AG08396 (cell line): ENCODE measurements around the gene PICALM.

Experiments
- DNase-seq: peaks from one replicate; pipeline ENCODE4 v3.0.0; 2012; ENCODE audit warnings: low spot score, mixed read lengths

PICALM gene

DNA sequence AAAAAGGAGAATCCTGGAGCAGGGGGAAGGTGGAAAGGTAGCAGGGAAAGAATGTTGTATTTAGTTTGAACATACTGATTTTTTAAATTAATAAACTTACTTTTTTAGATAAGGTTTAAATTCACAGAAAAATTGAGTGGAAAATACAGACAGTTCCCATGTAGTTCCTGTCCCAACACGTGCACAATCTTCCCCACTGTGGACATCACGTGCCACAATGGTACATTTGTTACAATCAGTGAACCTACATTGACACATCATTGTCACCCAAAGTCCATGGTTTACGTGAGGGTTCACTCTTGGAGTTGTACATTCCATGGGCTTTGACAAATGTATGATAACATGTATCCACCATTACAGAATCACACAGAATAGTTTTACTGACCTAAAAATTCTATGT is 10.5 kb upstream of the PICALM start:
- no peak for DNase-seq

GRCh38 chr11:86073948-86074347 is 5.1 kb upstream of the PICALM start:
- DNase-seq = no peak

DNA sequence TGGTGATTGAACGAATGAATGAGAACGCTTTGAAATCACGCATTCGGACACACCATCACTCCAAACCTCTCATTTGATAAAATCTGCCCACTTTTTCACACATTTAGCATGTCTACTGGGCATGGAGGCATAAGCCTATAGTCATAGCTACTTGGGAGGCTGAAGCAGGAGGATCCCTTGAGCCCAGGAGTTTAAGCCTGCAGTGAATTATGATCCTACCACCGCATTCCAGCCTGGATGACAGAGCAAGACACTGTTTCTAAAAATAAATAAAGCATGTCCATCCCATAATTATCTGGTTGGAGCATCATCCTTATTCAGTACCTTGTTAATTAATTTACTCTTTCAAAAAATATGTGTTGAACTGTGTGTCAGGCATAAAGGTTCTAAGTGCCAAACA is 3.3 kb upstream of the PICALM start:
- DNase-seq = no peak

DNA sequence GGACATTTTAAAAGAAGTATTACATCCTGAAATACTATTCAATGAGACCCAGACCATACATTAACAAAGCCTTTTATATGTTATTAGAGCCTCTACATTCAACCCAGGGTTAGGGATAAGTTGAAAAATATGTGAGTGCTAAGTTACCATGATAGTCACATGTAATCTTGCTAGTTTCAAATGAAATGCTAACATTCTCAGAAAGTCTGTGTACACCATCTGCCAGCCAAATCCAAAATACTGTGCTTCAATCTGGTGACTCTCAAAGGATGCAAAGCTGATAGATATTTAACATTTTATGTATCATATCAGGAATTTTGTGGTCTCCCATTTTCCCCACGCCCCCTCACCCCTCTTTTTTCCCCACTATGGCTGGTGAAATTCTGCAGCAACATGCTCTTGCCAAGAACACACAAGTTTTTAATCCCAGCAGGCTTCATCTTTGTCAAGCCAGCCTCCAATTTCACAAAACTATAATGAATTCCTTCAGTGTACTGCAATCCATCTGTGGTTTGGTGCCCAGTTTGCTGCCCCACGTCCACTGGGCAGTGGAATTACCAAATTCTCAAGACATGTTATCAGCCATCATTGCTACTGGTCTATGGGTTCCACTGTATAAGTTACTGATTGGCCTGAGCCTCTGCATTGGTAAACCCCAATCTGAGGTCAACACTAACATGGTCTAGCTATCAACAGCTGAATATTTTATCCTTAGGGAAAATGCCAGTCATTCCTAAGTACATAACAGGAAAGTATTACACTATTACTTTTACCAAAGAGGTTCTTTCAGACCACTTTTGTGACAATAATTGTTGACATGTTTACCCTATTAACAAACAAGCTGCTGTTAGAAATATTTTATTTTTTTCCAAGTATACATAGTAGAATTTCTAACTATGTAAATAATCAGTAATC is 1.5 kb upstream of the PICALM start:
- no peak for DNase-seq

GRCh38 chr11:86069408-86070101 is 671 bp upstream of the PICALM start:
- peak; percentile 74 for DNase-seq

GRCh38 chr11:86068138-86068871 is 579 bp downstream of the PICALM start:
- DNase-seq = no peak

GRCh38 chr11:86067851-86068137 is 1.1 kb downstream of the PICALM start:
- no peak for DNase-seq

- DNase-seq = no peak
Observed at GRCh38 chr11:86067009-86067850, 1.7 kb downstream of the PICALM start.

DNA sequence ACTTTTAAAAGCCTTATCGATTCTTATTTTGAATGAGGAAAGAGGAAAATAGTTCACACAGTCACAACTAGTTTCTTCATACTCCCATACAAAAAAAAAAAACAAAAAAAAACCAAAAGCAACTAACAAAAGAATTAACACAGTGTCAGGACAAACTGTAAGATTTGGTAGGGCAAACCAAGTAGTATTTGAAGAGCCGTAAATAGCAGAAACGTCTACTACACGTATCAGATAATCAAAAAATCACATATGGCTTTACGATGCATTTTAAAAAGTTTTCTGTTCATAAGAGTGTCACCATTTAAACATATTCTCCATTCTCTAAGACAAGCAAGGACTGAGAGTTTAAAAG is 2.3 kb downstream of the PICALM start:
- no peak for DNase-seq

GRCh38 chr11:86066033-86066432 is 2.9 kb downstream of the PICALM start:
- DNase-seq = no peak

DNA sequence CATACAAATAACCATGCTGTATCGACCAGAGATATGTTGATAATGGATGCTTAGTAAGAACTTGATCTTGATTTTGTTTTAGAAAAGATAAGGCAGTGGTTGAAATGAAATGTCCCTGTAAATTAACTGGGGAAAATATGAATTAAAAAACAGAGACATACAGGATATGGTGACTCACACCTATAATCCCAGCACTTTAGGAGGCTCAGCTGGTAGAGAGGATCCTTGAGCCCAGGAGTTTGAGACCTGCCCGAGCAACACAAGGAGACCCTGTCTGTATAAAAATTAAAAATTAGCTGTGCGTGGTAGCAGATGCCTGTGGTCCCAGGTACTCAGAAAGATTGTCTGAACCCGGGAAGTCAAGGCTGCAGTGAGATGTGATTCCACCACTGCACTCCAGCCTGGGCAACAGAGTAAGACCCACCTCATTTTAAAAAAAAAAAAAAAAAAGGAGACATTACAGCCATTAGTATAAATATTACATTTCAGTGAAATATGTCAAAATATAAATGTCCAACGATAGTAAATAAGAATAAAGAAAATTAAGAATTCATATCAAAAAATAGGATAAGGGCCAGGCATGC is 4.6 kb downstream of the PICALM start:
- no peak for DNase-seq

DNA sequence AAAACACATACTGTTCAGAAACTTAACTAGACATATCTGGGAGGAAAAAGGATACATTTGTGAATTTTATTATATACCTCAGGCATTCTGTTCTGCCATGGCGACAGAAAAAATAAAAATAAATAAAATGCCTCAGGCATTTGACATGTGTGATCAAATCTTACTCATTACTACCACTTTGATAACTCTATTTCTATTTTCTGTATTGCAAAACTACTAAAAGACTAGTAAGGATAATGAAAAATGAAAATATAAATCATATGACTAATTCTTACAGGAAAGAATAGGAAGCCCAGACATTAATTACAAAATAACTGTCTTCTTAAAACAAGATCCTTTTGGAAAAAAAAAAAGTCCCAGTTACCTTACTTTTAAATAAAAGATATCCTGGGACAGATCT is 5.3 kb downstream of the PICALM start:
- peak; percentile 20 for DNase-seq

DNA sequence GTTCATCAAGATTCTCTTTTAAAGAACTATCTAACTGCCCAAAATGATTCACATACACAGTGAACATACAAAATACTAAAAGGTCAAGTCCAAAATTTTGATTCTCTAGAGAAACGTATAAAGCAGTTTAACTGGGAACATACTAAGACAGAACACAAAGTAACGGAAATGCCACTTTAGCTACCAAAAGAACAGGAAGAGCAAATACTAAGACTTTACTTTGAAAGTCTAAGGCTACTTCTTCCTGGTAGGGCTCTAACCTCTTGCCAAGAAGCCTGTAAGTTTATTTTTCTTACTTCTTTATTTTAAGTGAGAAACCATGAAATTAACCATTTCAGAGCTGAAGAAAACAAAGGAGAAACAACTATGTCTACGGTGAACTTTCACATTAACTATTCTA is 6.2 kb downstream of the PICALM start:
- DNase-seq = no peak

DNA sequence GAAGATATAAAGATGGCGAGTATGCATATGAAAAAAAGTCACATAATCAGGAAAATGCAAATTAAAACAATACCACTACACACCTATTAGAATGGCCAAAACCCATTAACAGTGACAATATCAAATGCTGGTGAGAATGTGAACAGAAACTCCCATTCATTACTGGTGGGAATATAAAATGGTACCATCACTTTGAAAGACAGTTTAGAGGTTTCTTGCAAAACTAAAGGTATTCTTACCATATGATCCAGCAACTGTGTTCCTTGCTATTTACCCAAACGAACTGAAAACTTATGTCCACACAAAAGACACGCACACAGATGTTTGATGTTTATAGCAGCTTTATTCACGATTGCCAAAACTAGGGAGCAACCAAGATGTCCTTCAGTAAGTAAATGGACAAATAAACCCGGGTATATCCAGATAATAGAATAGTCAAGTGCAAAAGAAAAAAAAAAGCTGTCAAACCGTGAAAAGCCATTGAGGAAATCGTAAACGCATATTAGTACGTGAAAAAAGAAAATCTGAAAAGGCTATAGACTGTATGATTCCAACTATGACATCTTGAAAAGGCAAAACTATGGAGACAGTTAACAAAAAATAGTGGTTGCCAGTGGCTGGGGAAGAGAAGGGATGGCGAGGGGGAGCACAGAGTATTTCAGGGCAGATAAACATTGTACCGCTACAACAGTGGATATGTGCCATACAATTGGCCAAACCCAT is 7.2 kb downstream of the PICALM start:
- no peak for DNase-seq

DNA sequence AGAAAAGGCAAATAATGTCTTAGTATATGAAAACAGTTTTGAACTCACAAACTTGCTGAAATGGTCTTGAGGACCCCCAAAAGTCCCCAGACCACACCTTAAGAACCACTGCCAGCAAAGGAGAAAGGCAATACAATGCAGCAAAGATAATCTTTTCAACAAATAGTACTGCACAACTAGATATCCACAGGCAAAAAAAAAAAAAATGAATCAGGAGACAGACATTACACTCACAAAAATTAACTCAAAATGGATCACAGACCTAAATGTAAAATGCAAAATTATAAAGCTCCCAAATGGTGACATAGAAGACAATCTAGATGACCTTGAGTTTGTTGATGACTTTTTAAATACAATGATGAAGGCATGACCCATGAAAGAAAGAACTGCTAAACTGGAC is 8.3 kb downstream of the PICALM start:
- no peak for DNase-seq

GRCh38 chr11:86058360-86058759 is 10.5 kb downstream of the PICALM start:
- DNase-seq = no peak

DNA sequence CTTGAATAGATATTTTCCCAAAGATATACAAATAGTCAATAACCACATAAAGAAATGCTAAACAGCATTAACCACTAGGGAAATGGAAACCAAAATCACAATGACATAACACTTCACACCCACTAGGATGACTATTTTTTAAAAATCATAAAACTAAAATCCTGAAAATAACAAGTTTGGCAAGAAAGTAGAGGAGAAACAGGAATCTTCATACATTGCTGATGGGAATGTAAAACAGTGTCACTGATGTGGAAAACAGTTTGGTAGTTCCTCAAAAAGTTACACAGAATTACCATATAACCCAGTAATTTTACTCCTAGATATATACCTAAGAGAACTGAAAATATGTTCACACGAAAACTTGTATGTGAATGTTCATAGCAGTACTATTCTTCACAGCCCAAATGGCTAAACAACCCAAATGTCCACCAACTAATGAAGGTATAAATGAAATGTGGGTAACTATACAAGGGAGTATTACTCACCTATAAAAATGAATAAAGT is 12.5 kb downstream of the PICALM start:
- no peak for DNase-seq

GRCh38 chr11:86052693-86053641 is 15.9 kb downstream of the PICALM start:
- DNase-seq = no peak

GRCh38 chr11:86050196-86050709 is 18.6 kb downstream of the PICALM start:
- DNase-seq = no peak
